Osteoblast (primary cell): ENCODE data around the gene SARDH. TPM values are rescaled to one million over a fixed set of nuclear protein-coding genes. Genes with fewer than 3 reads are reported as not detected.

Experiments used
- DNase-seq: peaks from one replicate; pipeline ENCODE4 v3.0.0; 2011; ENCODE audit warnings: low spot score, mixed read lengths; ENCODE audit not compliant: insufficient read length; ENCODE audit errors: missing footprints
- H2AFZ ChIP-seq: 2 replicates; pipeline ENCODE4 v1.6.0; 2011; ENCODE audit warnings: mild to moderate bottlenecking, low read length
- H3K27ac ChIP-seq: 2 replicates; pipeline ENCODE4 v1.5.1; 2011; ENCODE audit warnings: mild to moderate bottlenecking, low read depth, low read length, moderate library complexity
- H3K27me3 ChIP-seq: 2 replicates; pipeline ENCODE4 v1.6.0; 2012; ENCODE audit warnings: mild to moderate bottlenecking, control low read depth, inconsistent platforms, low read length, moderate library complexity; ENCODE audit not compliant: insufficient read depth
- H3K36me3 ChIP-seq: 2 replicates; pipeline ENCODE4 v1.5.1; 2011; ENCODE audit warnings: mild to moderate bottlenecking, low read length, control low read depth, moderate library complexity; ENCODE audit not compliant: insufficient read depth
- H3K4me1 ChIP-seq: 2 replicates; pipeline ENCODE4 v1.5.1; 2011; ENCODE audit warnings: mild to moderate bottlenecking, low read length, control low read depth, moderate library complexity; ENCODE audit not compliant: insufficient read depth
- H3K4me2 ChIP-seq: 2 replicates; pipeline ENCODE4 v1.6.0; 2011; ENCODE audit warnings: mild to moderate bottlenecking, low read length; ENCODE audit not compliant: insufficient read depth
- H3K4me3 ChIP-seq: fragments of 200-600 bp; sonication (generic); 3 replicates; pipeline ENCODE4 v1.5.1; 2012; ENCODE audit warnings: mild to moderate bottlenecking, low read length, inconsistent platforms; ENCODE audit not compliant: insufficient read depth
- H3K79me2 ChIP-seq: 2 replicates; pipeline ENCODE4 v1.6.0; 2012; ENCODE audit warnings: mild to moderate bottlenecking, low read length, control low read depth, inconsistent platforms; ENCODE audit not compliant: insufficient read depth
- H3K9me3 ChIP-seq: 2 replicates; pipeline ENCODE4 v1.5.1; 2011; ENCODE audit warnings: low read depth, low read length, control low read depth
- H4K20me1 ChIP-seq: 2 replicates; pipeline ENCODE4 v1.6.0; 2012; ENCODE audit warnings: mild to moderate bottlenecking, low read length, control low read depth; ENCODE audit not compliant: insufficient read depth
- total RNA-seq: library from RNA; depleted of rRNA; stranded (reverse); fragments of >200 nt; gene quantifications from 2 replicates; pipeline ENCODE4 v1.2.3, GENCODE V29; 2012
- TF ChIP-seq, protein P1 (sequence below): IDR thresholded peaks from 2 replicates; pipeline ENCODE4 v1.5.1; 2011; ENCODE audit warnings: mild to moderate bottlenecking, low read depth, low read length, moderate library complexity; ENCODE audit errors: extremely low read depth

SARDH gene
- total RNA-seq, 1 donor = 5.4 TPM

DNA sequence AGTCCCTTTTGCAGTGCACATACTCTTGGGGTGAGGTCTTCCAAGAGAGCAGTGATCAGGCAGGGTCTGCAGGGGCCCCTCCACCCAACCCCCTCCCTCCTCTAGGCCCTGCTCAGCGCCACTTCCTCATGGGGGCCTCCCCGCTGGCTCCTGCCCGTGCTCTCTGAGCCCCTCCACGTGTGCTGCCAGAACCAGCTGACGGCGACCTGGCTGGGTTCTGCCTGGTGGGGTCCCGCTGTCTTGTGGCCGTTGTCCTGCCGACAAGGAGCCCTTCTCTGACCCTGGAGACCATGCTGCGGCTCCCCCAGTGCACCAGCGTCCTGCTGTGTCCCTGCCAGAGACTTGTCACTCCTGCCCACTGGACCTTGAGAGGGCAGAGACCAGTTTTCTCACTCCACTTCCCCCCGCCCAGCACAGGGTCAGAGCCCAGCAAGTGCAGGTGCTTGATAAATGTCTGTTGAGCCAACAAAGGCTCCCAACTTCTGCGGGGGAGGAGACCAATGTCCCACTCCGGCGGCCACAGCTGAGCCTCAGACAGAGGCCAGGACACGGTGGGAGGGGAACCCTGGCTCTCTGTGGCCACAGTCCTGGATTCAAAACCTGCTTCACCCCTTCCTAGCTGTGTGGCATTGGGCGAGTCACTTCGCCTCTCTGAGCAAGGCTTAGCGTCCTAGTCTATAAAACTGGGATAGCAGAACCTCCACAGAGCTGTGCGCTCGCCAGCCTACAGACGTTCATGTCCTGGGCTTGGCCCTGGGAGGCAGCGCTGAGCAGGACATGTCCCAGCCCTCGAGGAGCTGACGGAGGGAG lies 24.8 kb downstream of the SARDH start:
- Histone ChIP-seq H3K4me2 (no peak overlapping the region), H2AFZ (no peak overlapping the region), H3K9me3 (no peaks in the 10 kb centered on the region), H4K20me1 (no peaks in the 10 kb centered on the region), H3K27ac (no peak overlapping the region), H3K79me2 (no peaks in the 10 kb centered on the region), H3K36me3 (no peaks in the 10 kb centered on the region), H3K4me1 (peaks cover 38% of the 10 kb centered on the region), H3K27me3 (no peaks in the 10 kb centered on the region), H3K4me3 (no peak overlapping the region)
- TF ChIP-seq, protein P1, sequence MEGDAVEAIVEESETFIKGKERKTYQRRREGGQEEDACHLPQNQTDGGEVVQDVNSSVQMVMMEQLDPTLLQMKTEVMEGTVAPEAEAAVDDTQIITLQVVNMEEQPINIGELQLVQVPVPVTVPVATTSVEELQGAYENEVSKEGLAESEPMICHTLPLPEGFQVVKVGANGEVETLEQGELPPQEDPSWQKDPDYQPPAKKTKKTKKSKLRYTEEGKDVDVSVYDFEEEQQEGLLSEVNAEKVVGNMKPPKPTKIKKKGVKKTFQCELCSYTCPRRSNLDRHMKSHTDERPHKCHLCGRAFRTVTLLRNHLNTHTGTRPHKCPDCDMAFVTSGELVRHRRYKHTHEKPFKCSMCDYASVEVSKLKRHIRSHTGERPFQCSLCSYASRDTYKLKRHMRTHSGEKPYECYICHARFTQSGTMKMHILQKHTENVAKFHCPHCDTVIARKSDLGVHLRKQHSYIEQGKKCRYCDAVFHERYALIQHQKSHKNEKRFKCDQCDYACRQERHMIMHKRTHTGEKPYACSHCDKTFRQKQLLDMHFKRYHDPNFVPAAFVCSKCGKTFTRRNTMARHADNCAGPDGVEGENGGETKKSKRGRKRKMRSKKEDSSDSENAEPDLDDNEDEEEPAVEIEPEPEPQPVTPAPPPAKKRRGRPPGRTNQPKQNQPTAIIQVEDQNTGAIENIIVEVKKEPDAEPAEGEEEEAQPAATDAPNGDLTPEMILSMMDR = no peak
- DNase-seq = peak; percentile 53

DNA sequence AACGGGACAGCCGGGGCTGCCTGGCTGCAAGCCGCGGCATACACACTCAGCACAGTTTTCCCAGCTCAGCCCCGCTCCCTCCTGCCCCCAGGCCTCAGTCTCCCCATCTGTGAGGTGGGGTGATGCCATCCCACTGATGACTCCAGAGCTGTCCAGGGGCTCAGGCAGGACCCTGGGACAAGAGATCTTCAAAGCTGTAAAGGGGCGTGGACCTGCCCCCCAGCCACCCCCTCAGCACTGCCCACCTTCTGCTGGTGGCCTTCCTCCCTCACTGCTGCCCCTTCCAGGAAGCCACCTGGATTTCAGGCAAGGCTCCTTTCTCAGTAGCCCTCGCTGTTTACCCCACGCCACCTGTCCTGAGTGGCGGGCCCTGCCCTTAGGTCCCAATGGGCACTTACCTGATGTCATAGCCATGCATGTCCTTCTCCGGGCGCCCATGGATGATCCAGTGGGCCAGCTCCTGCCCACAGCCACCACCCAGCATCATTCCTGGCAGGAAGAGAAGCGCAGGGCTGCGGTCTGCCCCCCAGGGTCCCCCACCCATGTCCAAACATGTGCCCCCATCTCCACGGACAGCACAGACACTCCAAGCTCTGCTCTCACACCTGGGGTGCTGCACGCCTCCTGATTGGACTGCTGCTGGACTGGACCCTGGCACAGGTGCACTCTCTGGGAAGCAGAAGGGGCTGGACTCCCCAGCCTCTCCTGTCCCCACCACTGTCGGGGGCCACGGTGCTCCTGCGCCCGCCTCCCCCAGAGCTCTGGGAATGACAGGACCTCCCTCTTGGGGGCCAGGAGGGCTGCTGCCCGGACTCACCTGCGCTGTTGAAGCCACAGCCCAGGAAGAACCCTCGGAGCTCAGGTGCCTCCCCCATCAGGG lies 25.7 kb downstream of the SARDH start:
- Histone ChIP-seq H3K9me3 (no peaks in the 10 kb centered on the region), H3K36me3 (no peaks in the 10 kb centered on the region), H2AFZ (no peak overlapping the region), H3K4me3 (no peak overlapping the region), H3K27ac (peak overlapping the region; percentile 80), H3K4me1 (peaks cover 41% of the 10 kb centered on the region), H3K4me2 (no peak overlapping the region), H3K79me2 (no peaks in the 10 kb centered on the region), H3K27me3 (no peaks in the 10 kb centered on the region), H4K20me1 (no peaks in the 10 kb centered on the region)
- no peak for DNase-seq
- TF ChIP-seq, protein P1 = no peak

DNA sequence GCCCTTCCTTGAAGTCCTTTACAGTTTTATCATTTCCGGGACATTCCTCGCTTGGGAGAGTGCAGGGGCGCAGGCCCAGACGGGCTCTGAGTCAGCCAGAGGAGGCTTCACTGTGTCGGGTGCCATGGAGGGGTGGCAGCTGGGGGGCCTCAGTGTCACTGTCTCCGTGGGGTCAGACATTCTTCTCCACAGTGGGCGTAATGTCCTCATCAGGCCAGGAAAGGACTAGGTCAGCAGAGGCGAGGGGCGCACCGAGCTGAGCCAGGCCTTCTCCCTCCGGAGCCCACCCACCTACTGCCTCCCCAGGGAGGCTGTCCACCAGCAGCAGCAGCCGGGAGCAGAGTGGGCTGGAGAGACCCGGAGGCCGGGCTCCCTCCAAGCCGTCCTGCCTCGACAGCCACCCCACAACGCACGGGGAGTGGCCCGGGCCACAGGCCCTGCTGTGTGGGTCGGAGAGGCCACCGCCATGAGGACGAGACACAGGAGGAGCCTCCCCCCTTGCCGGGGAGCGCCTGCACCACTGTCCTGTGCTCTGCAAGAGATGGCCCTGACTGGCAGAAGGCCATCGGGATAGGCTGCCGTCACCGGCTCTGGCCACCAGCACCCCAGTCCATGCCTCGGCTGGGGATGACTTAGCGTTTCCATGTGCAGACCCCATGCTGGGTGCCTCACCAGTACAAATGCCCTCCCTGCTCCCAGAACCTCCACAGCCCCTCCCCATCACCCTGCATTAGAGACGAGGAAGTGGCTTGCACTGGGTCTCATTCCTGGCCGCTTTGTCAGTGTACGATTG lies 26.5 kb downstream of the SARDH start:
- Histone ChIP-seq H3K4me1 (peaks cover 50% of the 10 kb centered on the region), H3K4me3 (no peak overlapping the region), H3K36me3 (no peaks in the 10 kb centered on the region), H3K27me3 (no peaks in the 10 kb centered on the region), H4K20me1 (no peaks in the 10 kb centered on the region), H3K27ac (peak overlapping the region; percentile 80), H3K79me2 (no peaks in the 10 kb centered on the region), H3K9me3 (no peaks in the 10 kb centered on the region), H3K4me2 (peak overlapping the region; percentile 45), H2AFZ (peak overlapping the region; percentile 76)
- DNase-seq = peak; percentile 92
- TF ChIP-seq, protein P1 = no peak
